Measurements from ENCODE around the gene RREB1.
"Not testable (repeated sequence)": the region's sequence is repeated elsewhere in the genome, so short reads cannot be mapped to it uniquely, and the experiment has no call there.

The RREB1 gene

GRCh38 chr6:7247828-7248227 is 140.1 kb downstream of the RREB1 start:
- no peak for DNase-seq

GRCh38 chr6:7249391-7249790 is 141.6 kb downstream of the RREB1 start:
- DNase-seq: no peak

- DNase-seq: no peak
Observed at GRCh38 chr6:7249946-7250643, 142.3 kb downstream of the RREB1 start.

- no peak for DNase-seq
Observed at GRCh38 chr6:7250812-7251211, 143.1 kb downstream of the RREB1 start.

- no peak for DNase-seq
Observed at GRCh38 chr6:7251646-7252260, 144.0 kb downstream of the RREB1 start.

- DNase-seq: no peak
Observed at GRCh38 chr6:7252390-7252789, 144.6 kb downstream of the RREB1 start.

- no peak for DNase-seq
Observed at GRCh38 chr6:7254980-7255835, 147.4 kb downstream of the RREB1 start.

GRCh38 chr6:7255918-7256317 is 148.2 kb downstream of the RREB1 start:
- no peak for DNase-seq

GRCh38 chr6:7256785-7257184 is 149.0 kb downstream of the RREB1 start:
- no peak for DNase-seq

- no peak for DNase-seq
Observed at GRCh38 chr6:7257521-7258230, 149.9 kb downstream of the RREB1 start.

GRCh38 chr6:7258231-7258763 is 150.5 kb downstream of the RREB1 start:
- no peak for DNase-seq

- DNase-seq: no peak
Observed at GRCh38 chr6:7260291-7261031, 152.7 kb downstream of the RREB1 start.

- peak; percentile 42 for DNase-seq
Observed at GRCh38 chr6:7261032-7261841, 153.5 kb downstream of the RREB1 start.

GRCh38 chr6:7261852-7262461 is 154.2 kb downstream of the RREB1 start:
- no peak for DNase-seq

GRCh38 chr6:7262746-7263518 is 155.2 kb downstream of the RREB1 start:
- DNase-seq: no peak

- DNase-seq: not testable (repeated sequence)
Observed at GRCh38 chr6:7263519-7263805, 155.7 kb downstream of the RREB1 start.

GRCh38 chr6:7264041-7264440 is 156.3 kb downstream of the RREB1 start:
- no peak for DNase-seq

GRCh38 chr6:7264686-7265384 is 157.1 kb downstream of the RREB1 start:
- DNase-seq: no peak

- DNase-seq: not testable (repeated sequence)
Observed at GRCh38 chr6:7265385-7265726, 157.6 kb downstream of the RREB1 start.

GRCh38 chr6:7267071-7267465 is 159.3 kb downstream of the RREB1 start:
- no peak for DNase-seq

All from CD4-positive, alpha-beta T cell treated with Interleukin-17A for 4 hours (primary cell).